GM12892 (cell line): Measurements from ENCODE around the gene APH1B.

Experiments used
- POLR2A ChIP-seq: IDR thresholded peaks from 2 replicates; pipeline ENCODE4 v1.6.1; 2011; ENCODE audit warnings: low read depth, low read length, control low read depth
- TAF1 ChIP-seq: IDR thresholded peaks from 2 replicates; pipeline ENCODE4 v1.6.1; 2011; ENCODE audit warnings: low read depth, mild to moderate bottlenecking, control low read depth, low read length, borderline replicate concordance

GRCh38 chr15:63261311-63261710 lies 16.1 kb upstream of the APH1B start:
- TF ChIP-seq POLR2A (no peak), TAF1 (no peak)
